Dedifferentiated amniotic fluid mesenchymal stem cell (primary cell): ENCODE measurements around the gene DNER.
A peak's percentile ranks its signal among the peaks of the same experiment; 100 is the strongest.
"Not testable (repeated sequence)": the region's sequence is repeated elsewhere in the genome, so short reads cannot be mapped to it uniquely, and the experiment has no call there.

Experiments
- DNase-seq: peaks from one replicate; pipeline ENCODE4 v3.0.0-alpha.2; 2016; ENCODE audit errors: extremely low spot score

The DNER gene

GRCh38 chr2:229344151-229344551 lies 370.2 kb downstream of the DNER start:
- DNase-seq, result peak; percentile 71

GRCh38 chr2:229343661-229344060 lies 370.7 kb downstream of the DNER start:
- no peak for DNase-seq

- no peak for DNase-seq
These were observed 372.0 kb downstream of the DNER start for GRCh38 chr2:229342376-229342775.

- no peak for DNase-seq
These were observed 374.1 kb downstream of the DNER start for GRCh38 chr2:229340086-229340760.

GRCh38 chr2:229339618-229340017 lies 374.7 kb downstream of the DNER start:
- no peak for DNase-seq

- not testable (repeated sequence) for DNase-seq
These were observed 375.2 kb downstream of the DNER start for GRCh38 chr2:229339171-229339570.

GRCh38 chr2:229335877-229336346 lies 378.4 kb downstream of the DNER start:
- DNase-seq, result peak; percentile 20

GRCh38 chr2:229335330-229335729 lies 379.0 kb downstream of the DNER start:
- DNase-seq, result no peak

GRCh38 chr2:229330952-229331351 lies 383.4 kb downstream of the DNER start:
- DNase-seq, result no peak

- no peak for DNase-seq
These were observed 394.8 kb downstream of the DNER start for GRCh38 chr2:229319558-229319957.

GRCh38 chr2:229314117-229314516 lies 400.2 kb downstream of the DNER start:
- no peak for DNase-seq

- peak; percentile 42 for DNase-seq
These were observed 400.8 kb downstream of the DNER start for GRCh38 chr2:229313591-229313990.
